IMR-90 (cell line): Measurements from ENCODE around the gene RAB3IL1. TPM values are rescaled to one million over a fixed set of nuclear protein-coding genes. Genes with fewer than 3 reads are reported as not detected.

Source experiments
- ATAC-seq: fragments of 200-7000 bp; cut with Tn5 transposase; 2 replicates; pipeline ENCODE4 v1.9.1; 2020; ENCODE audit warnings: low read depth, mild to moderate bottlenecking, moderate library complexity
- BruUV-seq: library from RNA; stranded (reverse); fragments of 400-500 nt; replicated peaks from 2 replicates; lab custom pipeline; 2021; lab: Mats Ljungman, UMichigan
- CTCF ChIA-PET: fragments of 300-600 bp; formaldehyde crosslinking; extraction: SDS; loops from one replicate; lab custom pipeline; 2021; ENCODE audit warnings: antibody characterized with exemption; lab: Yijun Ruan, JAX
- POLR2A ChIA-PET: fragments of 300-600 bp; sonication (Branson Sonifier 250); formaldehyde crosslinking; loops from one replicate; lab custom pipeline; 2022; ENCODE audit warnings: antibody characterized with exemption; ENCODE audit not compliant: unreplicated experiment; lab: Charles Lee
- DNase-seq: peaks from one replicate; pipeline ENCODE4 v3.0.0; 2013
- H2AFZ ChIP-seq: replicated peaks from 2 replicates; pipeline ENCODE3; 2013; ENCODE audit warnings: low read length, mild to moderate bottlenecking; ENCODE audit not compliant: poor library complexity
- H2AK5ac ChIP-seq: 2 replicates; pipeline ENCODE4 v1.6.1; 2013; ENCODE audit warnings: low read depth, low read length, inconsistent platforms
- H2AK9ac ChIP-seq: replicated peaks from 2 replicates; pipeline ENCODE3; 2013; ENCODE audit warnings: mild to moderate bottlenecking, low read depth, low read length, moderate library complexity; ENCODE audit not compliant: poor library complexity
- H2BK120ac ChIP-seq: 2 replicates; pipeline ENCODE4 v1.6.1; 2013; ENCODE audit warnings: low read depth, low read length, inconsistent platforms
- H2BK15ac ChIP-seq: 3 replicates; pipeline ENCODE4 v1.6.1; 2013; ENCODE audit warnings: low read depth, low read length, inconsistent platforms
- H2BK20ac ChIP-seq: 2 replicates; pipeline ENCODE4 v1.6.1; 2013; ENCODE audit warnings: low read depth, mild to moderate bottlenecking, inconsistent platforms, low read length, moderate library complexity
- H2BK5ac ChIP-seq: 2 replicates; pipeline ENCODE4 v1.6.1; 2013; ENCODE audit warnings: mild to moderate bottlenecking, low read depth, low read length, inconsistent platforms; ENCODE audit not compliant: poor library complexity, severe bottlenecking
- H3K14ac ChIP-seq: replicated peaks from 2 replicates; pipeline ENCODE4 v1.6.1; 2013; ENCODE audit warnings: low read depth, low read length, inconsistent platforms
- H3K18ac ChIP-seq: 2 replicates; pipeline ENCODE4 v1.6.1; 2013; ENCODE audit warnings: low read depth, low read length, control low read depth
- H3K23ac ChIP-seq: 2 replicates; pipeline ENCODE4 v1.6.1; 2013; ENCODE audit warnings: low read depth, low read length, inconsistent platforms
- H3K27ac ChIP-seq: 2 replicates; pipeline ENCODE4 v1.5.1; 2013; ENCODE audit warnings: mild to moderate bottlenecking, control low read depth, low read length; ENCODE audit not compliant: insufficient read depth
- H3K27me3 ChIP-seq: 2 replicates; pipeline ENCODE4 v1.6.1; 2013; ENCODE audit warnings: low read length; ENCODE audit not compliant: control insufficient read depth, insufficient read depth
- H3K36me3 ChIP-seq: 2 replicates; pipeline ENCODE4 v1.6.1; 2013; ENCODE audit warnings: low read length, mixed read lengths; ENCODE audit not compliant: control insufficient read depth, insufficient read depth
- H3K4ac ChIP-seq: 2 replicates; pipeline ENCODE4 v1.6.1; 2013; ENCODE audit warnings: low read depth, low read length, inconsistent platforms
- H3K4me1 ChIP-seq: 2 replicates; pipeline ENCODE4 v1.6.1; 2013; ENCODE audit warnings: low read length, mixed read lengths; ENCODE audit not compliant: control insufficient read depth, insufficient read depth
- H3K4me2 ChIP-seq: 2 replicates; pipeline ENCODE4 v1.6.1; 2013; ENCODE audit warnings: low read depth, mild to moderate bottlenecking, control low read depth, low read length, moderate library complexity
- H3K4me3 ChIP-seq: 2 replicates; pipeline ENCODE4 v1.5.1; 2013; ENCODE audit warnings: low read depth, mild to moderate bottlenecking, control low read depth, low read length, moderate library complexity; ENCODE audit not compliant: insufficient read depth
- H3K56ac ChIP-seq: 2 replicates; pipeline ENCODE4 v1.6.1; 2013; ENCODE audit warnings: low read length, inconsistent platforms; ENCODE audit not compliant: insufficient read depth; ENCODE audit errors: extremely low read depth
- H3K79me1 ChIP-seq, 2 experiments: 2 replicates each; pipeline ENCODE4 v1.6.1; 2013; ENCODE audit warnings: low read length in 2 of 2, inconsistent platforms in 1 of 2, low read depth in 1 of 2
- H3K9ac ChIP-seq: 2 replicates; pipeline ENCODE4 v1.6.1; 2013; ENCODE audit warnings: low read depth, low read length, control low read depth
- H3K9me1 ChIP-seq: 2 replicates; pipeline ENCODE4 v1.6.1; 2013; ENCODE audit warnings: low read length, inconsistent platforms; ENCODE audit not compliant: insufficient read depth
- H3K9me3 ChIP-seq: 2 replicates; pipeline ENCODE4 v1.6.1; 2013; ENCODE audit warnings: low read length; ENCODE audit not compliant: control insufficient read depth, insufficient read depth
- H4K20me1 ChIP-seq: 2 replicates; pipeline ENCODE4 v1.6.1; 2013; ENCODE audit warnings: low read length, inconsistent platforms; ENCODE audit not compliant: insufficient read depth
- H4K5ac ChIP-seq: 2 replicates; pipeline ENCODE4 v1.6.1; 2013; ENCODE audit warnings: mild to moderate bottlenecking, low read depth, low read length, control low read depth
- H4K8ac ChIP-seq, 2 experiments: 2 replicates each; pipeline ENCODE4 v1.6.1; 2013; ENCODE audit warnings: low read depth in 2 of 2, low read length in 2 of 2, control low read depth in 1 of 2, inconsistent platforms in 1 of 2
- H4K91ac ChIP-seq: 2 replicates; pipeline ENCODE4 v1.6.1; 2013; ENCODE audit warnings: low read depth, low read length, inconsistent platforms; ENCODE audit not compliant: insufficient read depth
- BHLHE40 ChIP-seq: fragments of 150-350 bp; IDR thresholded peaks from 2 replicates; pipeline ENCODE4 v1.6.1; 2016; ENCODE audit warnings: mild to moderate bottlenecking, low read depth, low read length
- CEBPB ChIP-seq: IDR thresholded peaks from 2 replicates; pipeline ENCODE4 v1.6.1; 2012; ENCODE audit warnings: low read depth, low read length, improper control_type of control experiment
- CTCF ChIP-seq: conservative IDR thresholded peaks from 2 replicates; pipeline ENCODE4 v1.5.1; 2012; ENCODE audit warnings: mild to moderate bottlenecking, low read depth, low read length, improper control_type of control experiment
- FOS ChIP-seq: fragments of 150-350 bp; IDR thresholded peaks from 2 replicates; pipeline ENCODE4 v1.6.1; 2016; ENCODE audit warnings: low read depth, low read length
- MAFK ChIP-seq: IDR thresholded peaks from 2 replicates; pipeline ENCODE4 v1.6.1; 2012; ENCODE audit warnings: low read depth, low read length, improper control_type of control experiment
- MAZ ChIP-seq: IDR thresholded peaks from 2 replicates; pipeline ENCODE4 v1.6.1; 2012; ENCODE audit warnings: low read depth, mild to moderate bottlenecking, low read length, improper control_type of control experiment, moderate library complexity, borderline replicate concordance
- NFE2L2 ChIP-seq: fragments of 150-350 bp; IDR thresholded peaks from 2 replicates; pipeline ENCODE4 v1.6.1; 2016; ENCODE audit warnings: low read depth, mild to moderate bottlenecking, low read length
- RAD21 ChIP-seq: IDR thresholded peaks from 2 replicates; pipeline ENCODE4 v1.6.1; 2012; ENCODE audit warnings: low read length, improper control_type of control experiment
- RCOR1 ChIP-seq: IDR thresholded peaks from 2 replicates; pipeline ENCODE4 v1.6.1; 2012; ENCODE audit warnings: mild to moderate bottlenecking, low read length, improper control_type of control experiment; ENCODE audit not compliant: insufficient replicate concordance
- RFX5 ChIP-seq: IDR thresholded peaks from 2 replicates; pipeline ENCODE4 v1.8.0; 2012; ENCODE audit warnings: low read depth, mild to moderate bottlenecking, low read length, moderate library complexity
- USF2 ChIP-seq: fragments of 150-350 bp; IDR thresholded peaks from 2 replicates; pipeline ENCODE4 v1.6.1; 2017; ENCODE audit warnings: mild to moderate bottlenecking, antibody characterized with exemption, low read length, low read depth
- WGBS, 2 experiments: methylation state at CpG; one replicate each; pipeline versions ENCODE4 v1.1.5 to v1.1.7; 2013; ENCODE audit warnings: missing lambda C conversion rate in 2 of 2; ENCODE audit not compliant: insufficient read length in 1 of 2; ENCODE audit errors: extremely low coverage in 2 of 2; 5-methylcytosine and 5-hydroxymethylcytosine counted together
- dilution Hi-C: fragments of 300-500 bp; cut with HindIII; formaldehyde crosslinking; loops from one replicate; pipeline ENCODE4 v1.14.3; 2018; ENCODE audit warnings: low sequenced_read_pairs; ENCODE audit not compliant: unreplicated experiment
- in situ Hi-C: fragments of 300-500 bp; cut with MboI; formaldehyde crosslinking; loops from 3 replicates; pipeline ENCODE4 v1.14.3; 2019; ENCODE audit warnings: low sequenced_read_pairs, inconsistent platforms, mixed read lengths
- intact Hi-C: fragments of 100-400 bp; cut with micrococcal nuclease; formaldehyde crosslinking; loops from 2 replicates; pipeline ENCODE4 v1.10.0; 2022
- polyA plus RNA-seq, 3 experiments: library from polyadenylated mRNA; depleted of rRNA; stranded (reverse); fragments of >200 nt; gene quantifications; 2 replicates each; pipeline ENCODE4 v1.2.3, GENCODE V29; 2012; ENCODE audit warnings: low replicate concordance in 1 of 3
- total RNA-seq: library from RNA; depleted of rRNA; stranded (reverse); fragments of >200 nt; gene quantifications from 2 replicates; pipeline ENCODE4 v1.2.3, GENCODE V29; 2012

The RAB3IL1 gene
- total and polyA plus RNA-seq, 2 of the 4 experiments (the other 2 are of a cell fraction): 0.72 to 1.9 TPM

DNA sequence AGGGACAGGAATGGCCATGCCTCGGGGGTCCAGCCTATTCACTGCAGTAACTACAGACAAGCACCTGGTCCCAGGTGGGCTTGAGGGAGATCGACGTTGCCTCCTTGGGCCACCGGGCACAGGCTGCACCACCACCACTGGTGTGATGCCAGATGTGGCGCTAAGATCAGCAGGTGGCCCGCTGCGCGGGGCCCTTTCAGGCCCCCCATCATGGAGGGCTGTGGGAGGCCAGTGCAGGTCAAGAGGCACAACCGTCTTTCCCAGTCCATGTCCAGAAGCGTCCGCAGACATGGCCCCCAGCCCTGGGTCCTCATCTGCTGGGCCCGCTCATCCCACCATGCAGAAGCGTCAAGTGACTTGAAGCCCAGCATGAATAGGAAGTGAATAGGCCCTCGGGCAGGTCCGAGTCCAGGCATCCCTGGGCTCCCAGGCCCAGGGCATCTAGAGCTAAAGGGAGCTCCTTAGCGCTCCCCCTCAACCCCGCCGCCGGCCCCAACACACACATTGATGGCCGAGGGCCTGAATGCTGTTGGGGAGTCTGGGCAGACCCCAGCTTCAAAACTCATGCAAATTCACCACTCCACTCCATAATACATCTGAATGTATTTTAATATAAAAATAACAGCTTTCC is 44.3 kb downstream of the RAB3IL1 start:
- H2AFZ ChIP-seq: no peak overlapping the region
- H3K4me2 ChIP-seq: no peak overlapping the region
- no peak overlapping the region for H3K23ac ChIP-seq
- H3K9ac ChIP-seq: no peak overlapping the region
- H3K9me3 ChIP-seq: no peaks in the 10 kb centered on the region
- H3K4ac ChIP-seq: no peak overlapping the region
- no peak overlapping the region for H4K91ac ChIP-seq
- dilution Hi-C loops: no loop called here
- H4K20me1 ChIP-seq: no peaks in the 10 kb centered on the region; the same call in 1 of the 2 replicates
- H2BK120ac ChIP-seq: no peak overlapping the region
- no peaks in the 10 kb centered on the region for H3K9me1 ChIP-seq
- no peak overlapping the region for H2BK5ac ChIP-seq
- H3K18ac ChIP-seq: no peak overlapping the region
- in situ Hi-C loops: loop anchor here (25.0 kb wide), 1 partner anchor 439 kb away; no protein-coding TSS in a partner anchor
- H4K5ac ChIP-seq: no peak overlapping the region
- no peak overlapping the region for H2AK5ac ChIP-seq
- H3K4me1 ChIP-seq: peaks cover 2% of the 10 kb centered on the region
- H3K27ac ChIP-seq: no peak overlapping the region
- ATAC-seq: no peak
- intact Hi-C loops: loop anchor here (5.0 kb wide), 1 partner anchor 504 kb away; no protein-coding TSS in a partner anchor
- WGBS, 2 experiments: no CpG with 5 or more reads among the region's 20 CpGs
- ChIA-PET CTCF (interaction anchor here (0.9 to 2.0 kb wide), 2 partner anchors 209 to 235 kb away, joined by 4 to 5 read pairs; no protein-coding TSS in a partner anchor), POLR2A (no interaction called here)
- H3K14ac ChIP-seq: no peak overlapping the region
- BruUV-seq: no TSS peak
- peaks cover 11% of the 10 kb centered on the region; the same call in 1 of the 2 replicates for H3K36me3 ChIP-seq
- no peak overlapping the region for H4K8ac ChIP-seq
- H3K56ac ChIP-seq: no peak overlapping the region
- H3K27me3 ChIP-seq: no peaks in the 10 kb centered on the region
- H2BK15ac ChIP-seq: no peak overlapping the region
- H2BK20ac ChIP-seq: no peak overlapping the region
- H3K4me3 ChIP-seq: no peak overlapping the region
- TF ChIP-seq RAD21 (no peak), RFX5 (no peak), FOS (no peak), CTCF (no peak), MAFK (no peak), RCOR1 (no peak), MAZ (no peak), CEBPB (no peak), BHLHE40 (no peak), USF2 (no peak), NFE2L2 (no peak)
- H2AK9ac ChIP-seq: no peak overlapping the region
- H3K79me1 ChIP-seq: no peaks in the 10 kb centered on the region
- DNase-seq: no peak
